Liver (tissue), 9 donors: ENCODE results near the gene SCAF11. TPM values are rescaled to one million over a fixed set of nuclear protein-coding genes. Genes with fewer than 3 reads are reported as not detected.

Source experiments
- DNase-seq: peaks from one replicate; pipeline ENCODE4 v3.0.0-alpha.2; 2017; ENCODE audit warnings: low spot score
- H3K27ac ChIP-seq, 2 donors: one replicate each; pipeline ENCODE4 v1.7.0; 2013; ENCODE audit warnings: inconsistent platforms in 2 of 2, low read length in 2 of 2, control low read depth in 1 of 2, low read depth in 1 of 2, mild to moderate bottlenecking in 1 of 2
- H3K27me3 ChIP-seq, 4 donors: one replicate each; pipeline versions ENCODE4 v1.6.1 to v1.7.0; 2013; ENCODE audit warnings: low read length in 3 of 4, inconsistent platforms in 1 of 4, mild to moderate bottlenecking in 1 of 4, moderate library complexity in 1 of 4; ENCODE audit not compliant: control insufficient read depth in 4 of 4, insufficient read depth in 4 of 4
- H3K36me3 ChIP-seq, 4 donors: one replicate each; pipeline versions ENCODE4 v1.6.1 to v1.7.0; 2013; ENCODE audit warnings: low read length in 3 of 4, mild to moderate bottlenecking in 3 of 4, low read depth in 1 of 4, moderate library complexity in 1 of 4; ENCODE audit not compliant: control insufficient read depth in 4 of 4, insufficient read depth in 3 of 4
- H3K4me1 ChIP-seq, 4 donors: one replicate each; pipeline versions ENCODE4 v1.6.1 to v1.7.0; 2013; ENCODE audit warnings: low read length in 3 of 4, mild to moderate bottlenecking in 3 of 4, moderate library complexity in 1 of 4; ENCODE audit not compliant: control insufficient read depth in 4 of 4, insufficient read depth in 4 of 4
- H3K4me3 ChIP-seq, 3 donors: one replicate each; pipeline versions ENCODE4 v1.6.1 to v1.7.0; 2013; ENCODE audit warnings: low read length in 3 of 3, control low read depth in 1 of 3, low read depth in 1 of 3, mild to moderate bottlenecking in 1 of 3
- H3K9ac ChIP-seq, 2 donors: one replicate each; pipeline ENCODE4 v1.7.0; 2013; ENCODE audit warnings: low read length in 2 of 2, mild to moderate bottlenecking in 2 of 2, moderate library complexity in 2 of 2, control low read depth in 1 of 2, low read depth in 1 of 2
- H3K9me3 ChIP-seq, 4 donors: one replicate each; pipeline versions ENCODE4 v1.6.1 to v1.7.0; 2013; ENCODE audit warnings: low read length in 3 of 4; ENCODE audit not compliant: control insufficient read depth in 4 of 4
- EGR1 ChIP-seq, 2 donors: IDR thresholded peaks; 2 replicates each; pipeline ENCODE4 v1.6.1; 2016 to 2018; ENCODE audit warnings: antibody characterized with exemption in 2 of 2, low read depth in 2 of 2
- FOXA1 ChIP-seq: IDR thresholded peaks from 2 replicates; pipeline ENCODE4 v1.6.1; 2016; ENCODE audit warnings: antibody characterized with exemption
- FOXA2 ChIP-seq: IDR thresholded peaks from 2 replicates; pipeline ENCODE4 v1.6.1; 2016; ENCODE audit warnings: antibody characterized with exemption
- GABPA ChIP-seq, 2 donors: IDR thresholded peaks in 1 of 2; conservative IDR thresholded peaks in 1 of 2; 2 replicates each; pipeline ENCODE4 v1.6.1; 2016; ENCODE audit warnings: antibody characterized with exemption in 2 of 2, mild to moderate bottlenecking in 1 of 2, moderate library complexity in 1 of 2
- HNF4A ChIP-seq, 2 donors: conservative IDR thresholded peaks; 2 replicates each; pipeline ENCODE4 v1.6.1; 2016; ENCODE audit warnings: antibody characterized with exemption in 2 of 2, mild to moderate bottlenecking in 2 of 2
- HNF4G ChIP-seq: IDR thresholded peaks from 2 replicates; pipeline ENCODE4 v1.6.1; 2016; ENCODE audit warnings: antibody characterized with exemption
- JUND ChIP-seq, 2 donors: IDR thresholded peaks; 2 replicates each; pipeline ENCODE4 v1.6.1; 2016; ENCODE audit warnings: antibody characterized with exemption in 2 of 2
- NR2F2 ChIP-seq: IDR thresholded peaks from 2 replicates; pipeline ENCODE4 v1.6.1; 2016; ENCODE audit warnings: antibody characterized with exemption
- RAD21 ChIP-seq, 2 donors: IDR thresholded peaks; 2 replicates each; pipeline ENCODE4 v1.6.1; 2016; ENCODE audit warnings: antibody characterized with exemption in 2 of 2, mild to moderate bottlenecking in 2 of 2
- RXRA ChIP-seq, 2 donors: IDR thresholded peaks; 2 replicates each; pipeline ENCODE4 v1.6.1; 2017 to 2018; ENCODE audit warnings: antibody characterized with exemption in 2 of 2, mild to moderate bottlenecking in 1 of 2
- SP1 ChIP-seq: IDR thresholded peaks from 2 replicates; pipeline ENCODE4 v1.6.1; 2018; ENCODE audit warnings: antibody characterized with exemption, mild to moderate bottlenecking
- TAF1 ChIP-seq: conservative IDR thresholded peaks from 2 replicates; pipeline ENCODE4 v1.6.1; 2016; ENCODE audit warnings: antibody characterized with exemption, mild to moderate bottlenecking
- YY1 ChIP-seq: IDR thresholded peaks from 2 replicates; pipeline ENCODE4 v1.6.1; 2016; ENCODE audit warnings: antibody characterized with exemption, mild to moderate bottlenecking
- WGBS: extraction: QIAGEN DNeasy Blood & Tissue Kit; methylation state at CpG from one replicate; pipeline ENCODE4 v1.1.7; 2013; 5-methylcytosine and 5-hydroxymethylcytosine counted together
- polyA plus RNA-seq, 2 donors: library from polyadenylated mRNA; stranded (reverse) in 1 of 2; unstranded in 1 of 2; fragments of 200-250 nt in 1 of 2; fragments of >200 nt in 1 of 2; fragmentation: Nextera tagmentation in 1 of 2; extraction: Ambion mirVana in 1 of 2; gene quantifications; one replicate each; pipeline versions ENCODE4 v1.2.1 to v1.2.3, GENCODE V29; 2013 to 2015
- total RNA-seq, 2 donors: library from RNA; depleted of rRNA; stranded (reverse); fragments of >200 nt; gene quantifications; one replicate each; pipeline ENCODE4 v1.2.3, GENCODE V29; 2014
- TF ChIP-seq, protein P1 (sequence below): IDR thresholded peaks from 2 replicates; pipeline ENCODE4 v1.6.1; 2016; ENCODE audit warnings: antibody characterized with exemption
- TF ChIP-seq, protein P2 (sequence below): fragments of 150-350 bp; IDR thresholded peaks from 2 replicates; pipeline ENCODE4 v1.5.1; 2017; ENCODE audit warnings: improper control_type of control experiment, low read depth, low read length; ENCODE audit not compliant: missing input control
- TF ChIP-seq, protein P3 (sequence below): IDR thresholded peaks from 2 replicates; pipeline ENCODE4 v1.6.1; 2016; ENCODE audit warnings: antibody characterized with exemption, mild to moderate bottlenecking
- TF ChIP-seq, protein P4 (sequence below): IDR thresholded peaks from 2 replicates; pipeline ENCODE4 v1.6.1; 2016; ENCODE audit warnings: antibody characterized with exemption
- donor health status: healthy.
- donor health status: healthy.
- donor health status: healthy.
- donor health status: healthy.
- donor health status: healthy.

The SCAF11 gene
- total and polyA plus RNA-seq, 4 donors = 15.6 to 80.0 (median 43.9) TPM

DNA sequence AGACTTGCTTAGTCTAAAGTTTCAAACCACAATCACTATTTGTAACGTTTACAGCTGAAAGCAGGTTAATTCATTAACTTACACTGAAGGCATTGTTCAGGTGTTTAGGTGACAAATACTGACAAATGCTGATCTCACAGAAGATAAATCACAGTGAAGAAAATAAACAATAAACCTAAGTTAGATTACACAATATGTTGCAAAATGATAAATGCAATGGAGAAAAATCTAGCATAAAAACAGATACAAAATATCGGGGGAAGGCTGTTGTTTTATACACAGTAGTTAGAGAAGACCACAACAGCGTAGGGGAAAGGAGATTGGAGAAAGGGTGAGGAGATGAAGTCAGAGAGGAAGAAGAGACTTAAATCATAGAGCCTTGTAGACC, 3.0 kb downstream of the SCAF11 start:
- H3K27ac ChIP-seq = no peak overlapping the region
- no peak for DNase-seq
- H3K9ac ChIP-seq = no peak overlapping the region
- peaks cover 12 to 44% (median 32%) of the 10 kb centered on the region in 4 donors for H3K4me1 ChIP-seq
- no peaks in the 10 kb centered on the region for H3K27me3 ChIP-seq
- no peak overlapping the region for H3K4me3 ChIP-seq
- 72% methylated on average over 3 of the region's 3 CpGs for WGBS
- no peak for TF ChIP-seq TAF1
- TF ChIP-seq SP1 = no peak
- TF ChIP-seq GABPA (IDR thresholded peaks at IDR 0.05 in 1 of 2, conservative IDR thresholded peaks at IDR 0.05 in 1 of 2) = no peak
- TF ChIP-seq FOXA1 = no peak
- no peak for TF ChIP-seq NR2F2
- TF ChIP-seq FOXA2 = no peak
- TF ChIP-seq JUND (IDR thresholded peaks at IDR 0.05) = no peak
- no peak for TF ChIP-seq RAD21 (IDR thresholded peaks at IDR 0.05)
- TF ChIP-seq HNF4G = no peak
- TF ChIP-seq RXRA (IDR thresholded peaks at IDR 0.05) = no peak
- no peak for TF ChIP-seq YY1
- no peak for TF ChIP-seq EGR1 (IDR thresholded peaks at IDR 0.05; ENCODE audit: low read depth in 2 of 2)
- TF ChIP-seq, protein P1, sequence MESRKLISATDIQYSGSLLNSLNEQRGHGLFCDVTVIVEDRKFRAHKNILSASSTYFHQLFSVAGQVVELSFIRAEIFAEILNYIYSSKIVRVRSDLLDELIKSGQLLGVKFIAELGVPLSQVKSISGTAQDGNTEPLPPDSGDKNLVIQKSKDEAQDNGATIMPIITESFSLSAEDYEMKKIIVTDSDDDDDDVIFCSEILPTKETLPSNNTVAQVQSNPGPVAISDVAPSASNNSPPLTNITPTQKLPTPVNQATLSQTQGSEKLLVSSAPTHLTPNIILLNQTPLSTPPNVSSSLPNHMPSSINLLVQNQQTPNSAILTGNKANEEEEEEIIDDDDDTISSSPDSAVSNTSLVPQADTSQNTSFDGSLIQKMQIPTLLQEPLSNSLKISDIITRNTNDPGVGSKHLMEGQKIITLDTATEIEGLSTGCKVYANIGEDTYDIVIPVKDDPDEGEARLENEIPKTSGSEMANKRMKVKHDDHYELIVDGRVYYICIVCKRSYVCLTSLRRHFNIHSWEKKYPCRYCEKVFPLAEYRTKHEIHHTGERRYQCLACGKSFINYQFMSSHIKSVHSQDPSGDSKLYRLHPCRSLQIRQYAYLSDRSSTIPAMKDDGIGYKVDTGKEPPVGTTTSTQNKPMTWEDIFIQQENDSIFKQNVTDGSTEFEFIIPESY = no peak
- TF ChIP-seq HNF4A (conservative IDR thresholded peaks at IDR 0.05) = no peak
- H3K36me3 ChIP-seq = peaks cover 0 to 2% (median 0%) of the 10 kb centered on the region in 4 donors
- H3K9me3 ChIP-seq = no peaks in the 10 kb centered on the region

DNA sequence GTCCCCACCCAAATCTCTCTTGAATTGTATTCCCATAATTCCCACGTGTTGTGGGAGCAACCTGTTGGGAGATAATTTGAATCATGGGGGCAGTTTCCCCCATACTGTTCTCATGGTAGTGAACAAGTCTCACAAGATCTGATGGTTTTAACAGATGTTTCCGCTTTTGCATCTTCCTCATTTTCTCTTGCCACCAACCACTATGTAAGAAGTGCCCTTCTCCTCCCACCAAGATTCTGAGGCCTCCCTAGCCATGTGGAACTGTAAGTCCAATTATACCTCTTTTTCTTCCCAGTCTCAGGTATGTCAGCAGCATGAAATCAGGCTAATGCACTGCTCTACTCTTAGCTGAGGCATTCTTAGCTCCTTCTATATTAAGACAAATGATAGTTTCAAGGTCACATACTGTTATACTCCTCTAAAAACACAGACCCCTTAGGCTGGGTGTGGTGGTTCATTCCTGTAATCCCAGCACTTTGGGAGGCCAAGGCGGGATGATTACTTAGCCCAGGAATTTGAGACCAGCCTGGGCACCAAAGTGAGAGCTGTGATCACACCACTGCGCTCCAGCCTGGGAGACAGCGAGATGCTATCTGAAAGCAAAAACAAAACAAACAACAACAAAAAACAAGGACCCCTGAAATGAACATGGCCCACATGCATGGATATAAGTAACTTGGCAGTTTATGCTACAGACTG, 3.6 kb downstream of the SCAF11 start:
- Histone ChIP-seq H3K27me3 (no peaks in the 10 kb centered on the region), H3K36me3 (peaks cover 0 to 2% (median 0%) of the 10 kb centered on the region in 4 donors), H3K9ac (no peak overlapping the region), H3K27ac (no peak overlapping the region), H3K4me1 (peaks cover 13 to 47% (median 35%) of the 10 kb centered on the region in 4 donors), H3K4me3 (no peak overlapping the region), H3K9me3 (no peaks in the 10 kb centered on the region)
- TF ChIP-seq JUND (IDR thresholded peaks at IDR 0.05) (no peak), SP1 (no peak), HNF4A (conservative IDR thresholded peaks at IDR 0.05) (no peak), YY1 (no peak), RAD21 (IDR thresholded peaks at IDR 0.05) (no peak), FOXA1 (no peak), FOXA2 (no peak), RXRA (IDR thresholded peaks at IDR 0.05) (no peak), HNF4G (no peak)
- TF ChIP-seq, protein P2, sequence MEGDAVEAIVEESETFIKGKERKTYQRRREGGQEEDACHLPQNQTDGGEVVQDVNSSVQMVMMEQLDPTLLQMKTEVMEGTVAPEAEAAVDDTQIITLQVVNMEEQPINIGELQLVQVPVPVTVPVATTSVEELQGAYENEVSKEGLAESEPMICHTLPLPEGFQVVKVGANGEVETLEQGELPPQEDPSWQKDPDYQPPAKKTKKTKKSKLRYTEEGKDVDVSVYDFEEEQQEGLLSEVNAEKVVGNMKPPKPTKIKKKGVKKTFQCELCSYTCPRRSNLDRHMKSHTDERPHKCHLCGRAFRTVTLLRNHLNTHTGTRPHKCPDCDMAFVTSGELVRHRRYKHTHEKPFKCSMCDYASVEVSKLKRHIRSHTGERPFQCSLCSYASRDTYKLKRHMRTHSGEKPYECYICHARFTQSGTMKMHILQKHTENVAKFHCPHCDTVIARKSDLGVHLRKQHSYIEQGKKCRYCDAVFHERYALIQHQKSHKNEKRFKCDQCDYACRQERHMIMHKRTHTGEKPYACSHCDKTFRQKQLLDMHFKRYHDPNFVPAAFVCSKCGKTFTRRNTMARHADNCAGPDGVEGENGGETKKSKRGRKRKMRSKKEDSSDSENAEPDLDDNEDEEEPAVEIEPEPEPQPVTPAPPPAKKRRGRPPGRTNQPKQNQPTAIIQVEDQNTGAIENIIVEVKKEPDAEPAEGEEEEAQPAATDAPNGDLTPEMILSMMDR = no peak
- TF ChIP-seq, protein P3, sequence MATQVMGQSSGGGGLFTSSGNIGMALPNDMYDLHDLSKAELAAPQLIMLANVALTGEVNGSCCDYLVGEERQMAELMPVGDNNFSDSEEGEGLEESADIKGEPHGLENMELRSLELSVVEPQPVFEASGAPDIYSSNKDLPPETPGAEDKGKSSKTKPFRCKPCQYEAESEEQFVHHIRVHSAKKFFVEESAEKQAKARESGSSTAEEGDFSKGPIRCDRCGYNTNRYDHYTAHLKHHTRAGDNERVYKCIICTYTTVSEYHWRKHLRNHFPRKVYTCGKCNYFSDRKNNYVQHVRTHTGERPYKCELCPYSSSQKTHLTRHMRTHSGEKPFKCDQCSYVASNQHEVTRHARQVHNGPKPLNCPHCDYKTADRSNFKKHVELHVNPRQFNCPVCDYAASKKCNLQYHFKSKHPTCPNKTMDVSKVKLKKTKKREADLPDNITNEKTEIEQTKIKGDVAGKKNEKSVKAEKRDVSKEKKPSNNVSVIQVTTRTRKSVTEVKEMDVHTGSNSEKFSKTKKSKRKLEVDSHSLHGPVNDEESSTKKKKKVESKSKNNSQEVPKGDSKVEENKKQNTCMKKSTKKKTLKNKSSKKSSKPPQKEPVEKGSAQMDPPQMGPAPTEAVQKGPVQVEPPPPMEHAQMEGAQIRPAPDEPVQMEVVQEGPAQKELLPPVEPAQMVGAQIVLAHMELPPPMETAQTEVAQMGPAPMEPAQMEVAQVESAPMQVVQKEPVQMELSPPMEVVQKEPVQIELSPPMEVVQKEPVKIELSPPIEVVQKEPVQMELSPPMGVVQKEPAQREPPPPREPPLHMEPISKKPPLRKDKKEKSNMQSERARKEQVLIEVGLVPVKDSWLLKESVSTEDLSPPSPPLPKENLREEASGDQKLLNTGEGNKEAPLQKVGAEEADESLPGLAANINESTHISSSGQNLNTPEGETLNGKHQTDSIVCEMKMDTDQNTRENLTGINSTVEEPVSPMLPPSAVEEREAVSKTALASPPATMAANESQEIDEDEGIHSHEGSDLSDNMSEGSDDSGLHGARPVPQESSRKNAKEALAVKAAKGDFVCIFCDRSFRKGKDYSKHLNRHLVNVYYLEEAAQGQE = no peak
- TF ChIP-seq, protein P4, sequence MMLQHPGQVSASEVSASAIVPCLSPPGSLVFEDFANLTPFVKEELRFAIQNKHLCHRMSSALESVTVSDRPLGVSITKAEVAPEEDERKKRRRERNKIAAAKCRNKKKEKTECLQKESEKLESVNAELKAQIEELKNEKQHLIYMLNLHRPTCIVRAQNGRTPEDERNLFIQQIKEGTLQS = no peak
- TF ChIP-seq, protein P1 = no peak
- DNase-seq = no peak
- 92% methylated on average over 5 of the region's 5 CpGs for WGBS
